Uterus (tissue), 4 donors: ENCODE results near the gene SYF2. TPM values are rescaled to one million over a fixed set of nuclear protein-coding genes. Genes with fewer than 3 reads are reported as not detected.

Source experiments
- DNase-seq, 2 donors: peaks; one replicate each; pipeline ENCODE4 v3.0.0-alpha.2; 2019 to 2020
- H3K27ac ChIP-seq, 2 donors: fragments of 200-600 bp; sonication (generic); 1 replicate in 1 of 2; 2 replicates in 1 of 2; pipeline ENCODE4 v1.5.1; 2016 to 2018
- H3K27me3 ChIP-seq, 2 donors: fragments of 200-600 bp; sonication (generic); one replicate each; pipeline ENCODE4 v1.5.1; 2018 to 2019; ENCODE audit warnings: control low read depth in 1 of 2
- H3K36me3 ChIP-seq, 2 donors: fragments of 200-600 bp; sonication (generic); one replicate each; pipeline ENCODE4 v1.5.1; 2019; ENCODE audit warnings: control low read depth in 1 of 2
- H3K4me1 ChIP-seq, 2 donors: fragments of 200-600 bp; sonication (generic); one replicate each; pipeline ENCODE4 v1.5.1; 2018 to 2019; ENCODE audit warnings: control low read depth in 1 of 2
- H3K4me3 ChIP-seq, 2 donors: fragments of 200-600 bp; sonication (generic); 1 replicate in 1 of 2; 2 replicates in 1 of 2; pipeline ENCODE4 v1.5.1; 2018 to 2019; ENCODE audit warnings: mild to moderate bottlenecking in 1 of 2
- H3K9me3 ChIP-seq, 2 donors: fragments of 200-600 bp; sonication (generic); one replicate each; pipeline ENCODE4 v1.5.1; 2019; ENCODE audit warnings: control low read depth in 1 of 2
- CTCF ChIP-seq, 4 experiments: fragments of 200-600 bp in 2 of 4; fragments of 450-650 bp in 2 of 4; sonication (generic) in 2 of 4; IDR thresholded peaks; one replicate each; pipeline ENCODE4 v1.5.1; 2016 to 2019; ENCODE audit warnings: antibody characterized with exemption in 4 of 4, mild to moderate bottlenecking in 2 of 4, moderate library complexity in 1 of 4
- POLR2A ChIP-seq, 2 donors: fragments of 450-650 bp; IDR thresholded peaks; one replicate each; pipeline ENCODE4 v1.6.1; 2016; ENCODE audit warnings: antibody characterized with exemption in 2 of 2, mild to moderate bottlenecking in 1 of 2, moderate library complexity in 1 of 2
- intact Hi-C: fragments of 100-400 bp; cut with DNase I; formaldehyde crosslinking; loops from one replicate; pipeline ENCODE4 v1.15.1; 2023; ENCODE audit warnings: low total_unique reads
- total RNA-seq, 4 donors: library from RNA; depleted of rRNA in 3 of 4; stranded (reverse); fragments of >200 nt in 3 of 4; gene quantifications; one replicate each; pipeline versions ENCODE4 v1.1.0 to v1.2.4, GENCODE V29; 2014 to 2023
- donor health status: DM: yes; HTN: yes; CAD: no.

Gene SYF2
- total RNA-seq, 4 donors from 2014 or later, result 45.3 to 52.1 (median 47.9) TPM

DNA sequence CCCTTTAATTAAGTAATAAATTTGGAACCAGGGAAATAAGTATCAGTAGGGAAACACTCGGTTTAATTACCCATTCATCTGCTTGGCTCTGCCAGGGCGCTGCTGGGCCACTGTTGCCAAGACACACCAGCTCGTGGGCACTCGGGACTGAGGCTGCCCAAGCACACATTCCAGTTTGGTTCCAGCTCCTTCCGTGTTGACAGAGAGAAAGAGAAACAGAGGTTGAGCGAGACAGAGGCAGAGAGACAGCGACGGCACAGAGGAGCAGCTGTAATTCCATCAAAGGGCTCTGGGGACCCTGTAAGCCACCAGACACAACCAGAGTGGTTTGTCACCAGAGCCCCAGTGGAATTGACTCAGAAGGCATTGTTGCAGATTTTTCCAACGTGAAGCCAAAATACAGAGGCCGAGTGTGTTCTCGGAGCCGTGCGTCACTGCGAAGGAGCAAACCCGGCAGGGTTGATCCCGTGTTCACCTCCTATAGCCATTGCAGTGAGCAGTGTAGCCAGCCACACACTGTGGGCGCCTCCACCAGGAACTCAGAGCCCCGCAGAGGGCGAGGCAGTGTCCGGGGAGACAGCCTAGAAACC, 33.5 kb downstream of the SYF2 start:
- no peaks in the 10 kb centered on the region for H3K27me3 ChIP-seq
- DNase-seq, result no peak
- no peaks in the 10 kb centered on the region for H3K9me3 ChIP-seq
- no peaks in the 10 kb centered on the region for H3K4me1 ChIP-seq
- peak overlapping the region in 1 of 2 donors; percentile 20 for H3K27ac ChIP-seq
- TF ChIP-seq CTCF (IDR thresholded peaks at IDR 0.05) (no peak), POLR2A (IDR thresholded peaks at IDR 0.05) (no peak)
- no peaks in the 10 kb centered on the region for H3K36me3 ChIP-seq
- H3K4me3 ChIP-seq, result no peak overlapping the region
- intact Hi-C loops, result no loop called here

DNA sequence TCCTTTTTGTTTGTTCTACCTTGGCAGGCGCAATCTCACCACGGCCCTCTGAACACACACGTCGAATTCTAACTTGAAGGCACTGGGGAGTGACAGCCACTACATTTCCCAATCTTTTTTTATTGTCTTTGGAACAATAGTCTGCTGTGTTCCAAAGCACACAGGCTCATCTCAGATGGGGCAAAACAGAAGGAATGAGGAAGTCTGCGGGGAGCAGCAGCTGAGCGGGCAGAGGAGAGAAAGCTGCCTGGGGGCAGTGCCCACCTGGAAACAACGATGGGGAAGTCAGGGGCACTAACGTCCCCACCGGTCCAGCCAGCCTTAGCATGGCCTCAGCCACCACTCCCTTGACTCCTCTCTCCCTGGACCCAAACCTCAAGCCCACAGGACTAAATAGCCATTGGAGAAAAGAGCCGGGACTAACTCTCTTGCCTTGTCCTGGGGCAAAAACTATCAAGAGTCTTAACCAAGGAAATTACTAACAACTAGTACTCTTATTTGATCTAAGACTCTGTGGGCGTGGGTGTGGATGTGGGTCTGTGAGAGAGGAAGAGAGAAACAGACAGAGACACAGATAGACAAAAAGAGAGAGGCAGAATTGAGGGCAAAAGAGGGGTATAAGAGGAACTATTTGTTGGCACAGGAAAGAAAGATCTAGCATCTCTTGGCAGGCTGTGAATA, 34.2 kb downstream of the SYF2 start:
- TF ChIP-seq CTCF (IDR thresholded peaks at IDR 0.05), result no peak
- TF ChIP-seq POLR2A (IDR thresholded peaks at IDR 0.05), result no peak
- Histone ChIP-seq H3K27ac (no peak overlapping the region), H3K36me3 (no peaks in the 10 kb centered on the region), H3K27me3 (no peaks in the 10 kb centered on the region), H3K4me1 (no peaks in the 10 kb centered on the region), H3K9me3 (no peaks in the 10 kb centered on the region), H3K4me3 (no peak overlapping the region)
- DNase-seq, result no peak
- intact Hi-C loops, result no loop called here

- no peak for TF ChIP-seq POLR2A (IDR thresholded peaks at IDR 0.05)
- TF ChIP-seq CTCF (IDR thresholded peaks at IDR 0.05), result no peak
- H3K36me3 ChIP-seq, result no peaks in the 10 kb centered on the region
- DNase-seq, result no peak
- no peaks in the 10 kb centered on the region for H3K27me3 ChIP-seq
- H3K27ac ChIP-seq, result no peak overlapping the region
- H3K4me1 ChIP-seq, result no peaks in the 10 kb centered on the region
- no peak overlapping the region for H3K4me3 ChIP-seq
- H3K9me3 ChIP-seq, result no peaks in the 10 kb centered on the region
- intact Hi-C loops, result no loop called here
These were observed 34.9 kb downstream of the SYF2 start for GRCh38 chr1:25197235-25197975.

DNA sequence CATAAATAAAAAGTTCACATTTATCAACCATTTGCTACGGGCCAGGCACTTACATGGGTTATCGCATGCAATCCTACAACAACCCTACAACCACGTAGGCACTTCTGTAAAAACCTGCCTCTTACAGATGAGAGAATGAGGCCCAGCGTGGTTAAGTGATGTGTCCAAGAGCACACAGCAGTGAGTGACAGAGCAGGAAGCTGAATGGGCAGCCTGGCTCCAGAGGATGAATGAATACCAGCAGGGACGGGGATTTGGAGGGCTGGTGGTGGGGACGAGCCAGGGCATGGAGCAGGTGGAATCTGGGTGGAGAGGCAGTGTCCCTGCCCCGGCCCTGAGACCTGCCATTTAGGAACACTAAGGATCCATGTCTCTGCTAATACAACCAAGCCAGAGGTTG, 35.5 kb downstream of the SYF2 start:
- no peaks in the 10 kb centered on the region for H3K4me1 ChIP-seq
- H3K9me3 ChIP-seq, result no peaks in the 10 kb centered on the region
- H3K27ac ChIP-seq, result no peak overlapping the region
- H3K4me3 ChIP-seq, result no peak overlapping the region
- intact Hi-C loops, result no loop called here
- no peak for TF ChIP-seq POLR2A (IDR thresholded peaks at IDR 0.05)
- TF ChIP-seq CTCF (IDR thresholded peaks at IDR 0.05), result no peak
- no peaks in the 10 kb centered on the region for H3K27me3 ChIP-seq
- no peak for DNase-seq
- no peaks in the 10 kb centered on the region for H3K36me3 ChIP-seq

DNA sequence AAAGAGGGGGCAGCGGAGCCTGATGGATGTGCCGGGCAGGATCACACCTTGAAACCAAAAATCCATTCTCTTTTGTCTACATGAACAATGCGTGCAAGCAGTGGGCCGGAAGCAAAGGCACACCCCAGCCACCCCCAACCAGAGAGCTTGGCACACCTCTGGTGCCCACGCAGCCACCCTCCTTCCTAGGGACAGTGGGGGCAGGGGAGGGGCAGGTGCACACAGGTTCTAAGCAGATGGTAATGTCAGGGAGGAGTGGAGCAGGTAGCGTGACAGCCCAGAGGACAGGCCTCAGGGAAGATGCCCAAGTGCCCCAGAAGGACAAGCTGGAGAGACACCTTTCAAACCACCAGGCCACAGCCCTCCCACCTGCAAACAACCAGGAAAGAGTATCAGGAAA, 36.5 kb downstream of the SYF2 start:
- Histone ChIP-seq H3K27me3 (no peaks in the 10 kb centered on the region), H3K27ac (no peak overlapping the region), H3K4me1 (no peaks in the 10 kb centered on the region), H3K9me3 (no peaks in the 10 kb centered on the region), H3K36me3 (no peaks in the 10 kb centered on the region), H3K4me3 (no peak overlapping the region)
- TF ChIP-seq POLR2A (IDR thresholded peaks at IDR 0.05) (no peak), CTCF (IDR thresholded peaks at IDR 0.05) (no peak)
- intact Hi-C loops, result no loop called here
- no peak for DNase-seq
